ENCODE results near the gene SLC39A11. TPM values are rescaled to one million over a fixed set of nuclear protein-coding genes. Genes with fewer than 3 reads are reported as not detected.

SLC39A11 gene
- total RNA-seq: 23.2 and 51.8 TPM in 2 replicates

GRCh38 chr17:73092523-73093135, at the start of gene SLC39A11:
TSS of gene SLC39A11 (minus strand) at chr17:73092688. CDS start at chr17:73088764, 3,924 bp downstream.

Other genes with a start within 250 kb of the SLC39A11 start
- under 0.01 TPM in 1 of 2 replicates, not detected in the other for gene SSTR2, start 72.3 kb upstream of the SLC39A11 start, total RNA-seq
- 11.1 and 17.3 TPM in 2 replicates for gene COG1, start 100.4 kb upstream of the SLC39A11 start, total RNA-seq
- gene CPSF4L, start 169.2 kb upstream of the SLC39A11 start, total RNA-seq: not detected in 2 replicates
- 40.7 and 46.5 TPM in 2 replicates for gene CDC42EP4, start 219.3 kb upstream of the SLC39A11 start, total RNA-seq